Mesothelial cell of epicardium (in vitro differentiated cells): ENCODE data around the gene TXN2. TPM values are rescaled to one million over a fixed set of nuclear protein-coding genes. Genes with fewer than 3 reads are reported as not detected.
A peak's percentile ranks its signal among the peaks of the same experiment; 100 is the strongest.

Experiments used
- DNase-seq, 2 experiments: peaks; one replicate each; pipeline ENCODE4 v3.0.0; 2021; ENCODE audit warnings: low spot score in 2 of 2; ENCODE audit not compliant: unreplicated experiment in 2 of 2
- H3K27ac Mint-ChIP-seq: 2 replicates; pipeline ENCODE4 v1.8.0; 2021; ENCODE audit warnings: mixed read lengths
- H3K27me3 Mint-ChIP-seq: 2 replicates; pipeline ENCODE4 v1.8.0; 2021; ENCODE audit warnings: low read depth, mixed read lengths
- H3K36me3 Mint-ChIP-seq: 2 replicates; pipeline ENCODE4 v1.8.0; 2021; ENCODE audit warnings: mixed read lengths
- H3K4me1 Mint-ChIP-seq: 2 replicates; pipeline ENCODE4 v1.8.0; 2021; ENCODE audit warnings: mixed read lengths
- H3K4me3 Mint-ChIP-seq: 2 replicates; pipeline ENCODE4 v1.8.0; 2021; ENCODE audit warnings: mild to moderate bottlenecking, moderate library complexity, mixed read lengths
- H3K9me3 Mint-ChIP-seq: 2 replicates; pipeline ENCODE4 v1.8.0; 2021; ENCODE audit warnings: mixed read lengths
- total RNA-seq: library from RNA; stranded (reverse); gene quantifications from 3 replicates; pipeline ENCODE4 v1.2.1, GENCODE V29; 2021
- TF ChIP-seq, protein P1 (sequence below): fragments of 200-600 bp; sonication (generic); IDR thresholded peaks from one replicate; pipeline ENCODE4 v1.5.0; 2021; ENCODE audit warnings: antibody characterized with exemption; ENCODE audit not compliant: unreplicated experiment

TXN2 gene
- total RNA-seq, 1 donor from 2014 or later: 59.1 TPM

DNA sequence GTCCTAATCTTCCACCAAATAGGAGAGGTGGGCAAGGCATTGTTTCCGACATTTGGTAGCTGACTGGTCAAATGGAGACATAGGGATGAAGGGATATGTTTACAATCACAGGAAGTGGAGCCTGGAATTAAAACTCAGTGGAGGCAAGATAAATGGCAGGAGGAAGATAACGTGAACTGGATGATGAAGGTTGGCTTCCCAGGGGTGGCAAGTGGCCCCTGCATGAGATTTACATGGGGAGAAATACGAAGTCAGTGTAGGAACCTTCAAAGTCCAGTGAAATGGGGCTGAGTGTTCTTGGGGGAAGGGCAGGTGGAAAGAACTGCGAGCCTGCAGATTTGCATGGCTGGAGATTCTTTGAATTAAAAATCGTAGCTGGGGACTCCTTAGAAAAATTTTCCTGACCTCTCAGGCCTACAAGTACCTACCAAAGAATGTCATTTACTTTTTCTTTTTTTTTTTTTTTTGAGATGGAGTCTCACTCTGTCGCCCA is 26.1 kb upstream of the TXN2 start:
- peaks cover 26% of the 10 kb centered on the region for H3K36me3 Mint-ChIP-seq
- H3K4me3 Mint-ChIP-seq: peak overlapping the region; percentile 53
- no peak for DNase-seq
- H3K9me3 Mint-ChIP-seq: no peaks in the 10 kb centered on the region
- no peaks in the 10 kb centered on the region for H3K27me3 Mint-ChIP-seq
- TF ChIP-seq, protein P1, sequence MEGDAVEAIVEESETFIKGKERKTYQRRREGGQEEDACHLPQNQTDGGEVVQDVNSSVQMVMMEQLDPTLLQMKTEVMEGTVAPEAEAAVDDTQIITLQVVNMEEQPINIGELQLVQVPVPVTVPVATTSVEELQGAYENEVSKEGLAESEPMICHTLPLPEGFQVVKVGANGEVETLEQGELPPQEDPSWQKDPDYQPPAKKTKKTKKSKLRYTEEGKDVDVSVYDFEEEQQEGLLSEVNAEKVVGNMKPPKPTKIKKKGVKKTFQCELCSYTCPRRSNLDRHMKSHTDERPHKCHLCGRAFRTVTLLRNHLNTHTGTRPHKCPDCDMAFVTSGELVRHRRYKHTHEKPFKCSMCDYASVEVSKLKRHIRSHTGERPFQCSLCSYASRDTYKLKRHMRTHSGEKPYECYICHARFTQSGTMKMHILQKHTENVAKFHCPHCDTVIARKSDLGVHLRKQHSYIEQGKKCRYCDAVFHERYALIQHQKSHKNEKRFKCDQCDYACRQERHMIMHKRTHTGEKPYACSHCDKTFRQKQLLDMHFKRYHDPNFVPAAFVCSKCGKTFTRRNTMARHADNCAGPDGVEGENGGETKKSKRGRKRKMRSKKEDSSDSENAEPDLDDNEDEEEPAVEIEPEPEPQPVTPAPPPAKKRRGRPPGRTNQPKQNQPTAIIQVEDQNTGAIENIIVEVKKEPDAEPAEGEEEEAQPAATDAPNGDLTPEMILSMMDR: no peak
- H3K27ac Mint-ChIP-seq: no peak overlapping the region
- peaks cover 21% of the 10 kb centered on the region for H3K4me1 Mint-ChIP-seq

DNA sequence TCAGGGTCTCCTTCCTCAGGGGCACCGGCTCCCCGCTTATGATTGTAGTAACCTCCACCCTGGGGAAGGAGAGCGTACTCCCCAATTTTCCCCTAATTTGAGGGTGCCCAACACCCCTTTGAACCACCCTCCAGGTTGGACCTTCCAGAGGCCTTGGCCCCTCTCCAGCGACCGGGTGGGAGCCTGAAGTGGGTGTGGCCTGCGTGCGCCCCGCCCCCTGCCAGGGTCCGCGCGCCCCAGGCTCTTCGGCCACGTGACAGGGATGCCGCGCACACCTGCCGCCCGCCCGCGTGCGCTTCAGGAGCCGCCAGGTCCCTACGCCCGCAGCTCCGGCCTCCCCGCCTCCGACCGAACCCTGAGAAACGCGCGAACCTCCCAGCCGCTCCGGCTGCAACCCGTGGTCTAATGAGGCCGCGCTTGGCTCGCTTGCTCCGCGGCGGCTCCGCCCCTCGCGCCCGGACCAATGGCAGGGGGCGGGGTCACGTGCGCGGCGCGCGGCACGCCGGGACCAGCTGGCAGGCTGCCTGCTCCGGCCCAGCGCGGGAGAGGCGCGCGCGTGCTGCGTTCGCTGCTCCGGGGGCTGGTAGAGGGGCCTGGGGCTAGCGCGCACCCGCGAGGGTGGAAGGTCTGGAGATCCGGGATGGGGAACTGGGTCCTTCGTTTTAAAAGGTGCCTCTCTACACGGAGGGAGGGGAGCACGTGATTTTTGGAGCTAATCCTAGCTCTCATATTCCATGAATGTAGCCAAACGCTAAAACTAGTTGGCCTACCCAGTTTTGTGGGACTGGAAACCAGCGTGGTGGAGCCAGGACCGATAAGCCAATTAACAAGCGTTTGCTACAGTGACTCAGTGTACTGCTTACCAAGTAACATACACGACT is 25.4 kb upstream of the TXN2 start, which contains the start of gene FOXRED2:
FOXRED2 (minus strand) TSS at position 404 of the 881 bp plus-strand sequence. CDS start 618 bp downstream, outside the sequence.
- Mint-ChIP-seq H3K27ac (no peak within 1 kb of the TSS), H3K4me3 (peak within 1 kb of the TSS; percentile 56), H3K4me1 (peaks cover 21% of the 10 kb centered on the region), H3K36me3 (peaks cover 20% of the 10 kb centered on the region), H3K27me3 (no peaks in the 10 kb centered on the region), H3K9me3 (no peaks in the 10 kb centered on the region)
- peak; percentile 83 to 89 for DNase-seq
- TF ChIP-seq, protein P1: no peak

DNA sequence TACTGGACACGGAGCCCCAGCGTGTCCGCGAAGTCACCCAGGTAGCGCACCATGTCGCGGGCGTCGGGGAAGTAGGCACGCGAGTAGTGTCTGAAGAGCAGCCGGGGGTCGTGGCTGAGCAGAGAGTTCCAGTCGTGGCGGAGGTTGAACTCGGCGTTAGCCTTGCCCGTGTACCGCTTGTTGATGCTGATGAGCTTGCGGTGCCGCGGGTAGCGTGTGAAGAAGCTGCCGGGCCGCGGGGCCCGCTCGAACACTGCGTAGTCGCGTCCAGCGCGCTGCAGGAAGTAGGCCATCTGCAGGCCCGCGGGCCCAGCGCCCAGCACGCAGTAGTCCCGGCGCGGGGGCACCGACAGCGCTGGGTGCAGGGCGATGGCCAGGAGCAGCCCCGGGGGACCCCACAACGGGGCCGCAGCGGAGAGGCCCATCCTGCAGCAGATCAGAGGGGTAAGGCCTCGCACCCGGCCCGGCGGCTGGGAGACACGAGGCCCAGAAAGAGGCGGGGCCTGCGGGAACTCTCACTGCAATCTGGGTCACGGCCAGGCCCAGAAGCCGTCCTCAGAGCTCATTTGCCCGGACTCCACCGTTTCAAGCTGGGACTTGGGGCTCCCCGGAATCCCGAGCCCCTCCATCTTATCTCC is 24.7 kb upstream of the TXN2 start:
- Mint-ChIP-seq H3K27ac (no peak overlapping the region), H3K27me3 (no peaks in the 10 kb centered on the region), H3K4me1 (peaks cover 21% of the 10 kb centered on the region), H3K36me3 (peaks cover 17% of the 10 kb centered on the region), H3K4me3 (peak overlapping the region; percentile 56), H3K9me3 (no peaks in the 10 kb centered on the region)
- TF ChIP-seq, protein P1: no peak
- DNase-seq: no peak

DNA sequence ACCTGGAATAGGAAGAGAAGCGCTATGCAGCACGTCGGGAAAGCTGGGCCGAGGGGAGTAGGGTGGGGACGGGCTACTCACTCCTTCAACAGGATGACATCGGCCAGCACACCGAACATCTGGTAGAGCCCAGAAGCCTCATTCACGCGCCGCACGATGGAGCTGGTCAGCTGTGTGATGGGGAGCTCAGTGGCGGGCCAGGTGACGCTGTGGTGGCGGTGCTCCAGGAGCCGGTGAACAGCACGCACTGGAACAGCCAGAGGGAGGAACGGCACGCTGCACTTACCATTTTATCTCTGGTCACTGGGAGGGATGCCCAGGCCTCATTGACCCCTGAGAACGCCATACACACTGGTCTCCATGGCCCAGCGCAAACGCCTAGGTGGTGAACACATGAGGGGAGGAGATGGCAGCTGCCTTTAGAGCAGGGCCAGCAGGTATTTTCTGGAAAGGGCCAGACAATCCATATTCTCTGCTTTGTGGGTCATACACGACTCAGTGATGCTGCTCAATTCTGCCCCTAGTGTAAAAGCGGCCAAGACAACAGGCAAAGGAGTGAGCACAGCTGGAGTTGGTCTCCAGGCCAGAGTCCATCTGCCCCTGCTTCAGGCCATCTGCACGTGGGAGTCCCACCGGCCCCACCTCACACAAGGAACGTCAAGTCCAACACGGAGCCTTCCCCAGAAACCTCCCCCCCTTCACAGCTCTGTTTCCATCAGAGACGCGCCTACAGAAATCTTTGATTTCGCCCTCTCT is 16.6 kb upstream of the TXN2 start:
- Mint-ChIP-seq H3K27ac (no peak overlapping the region), H3K36me3 (peaks cover 20% of the 10 kb centered on the region), H3K9me3 (no peaks in the 10 kb centered on the region), H3K27me3 (no peaks in the 10 kb centered on the region), H3K4me1 (no peaks in the 10 kb centered on the region), H3K4me3 (no peak overlapping the region)
- TF ChIP-seq, protein P1: no peak
- no peak for DNase-seq

DNA sequence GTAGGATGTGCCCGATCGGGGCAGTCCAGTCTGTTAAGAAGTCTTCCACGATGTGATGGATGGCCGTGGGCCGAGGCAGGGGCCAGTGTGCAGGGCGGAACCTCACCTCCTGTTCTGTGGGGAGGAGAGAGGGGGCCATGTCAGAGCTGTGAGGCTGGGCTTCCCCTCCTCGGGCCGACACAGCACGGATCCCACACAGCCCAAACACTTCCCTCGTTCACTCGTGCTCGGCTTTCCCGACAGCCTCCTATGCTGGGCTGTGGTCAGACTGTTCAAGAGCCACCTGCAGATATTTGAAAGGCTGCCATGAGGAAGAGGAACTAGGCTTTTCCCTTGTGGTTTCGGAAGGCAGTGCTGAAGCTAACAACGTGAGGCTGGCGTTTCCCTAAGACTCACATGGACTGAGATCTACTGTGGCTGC is 12.3 kb upstream of the TXN2 start:
- Mint-ChIP-seq H3K4me3 (no peak overlapping the region), H3K36me3 (peaks cover 34% of the 10 kb centered on the region), H3K9me3 (no peaks in the 10 kb centered on the region)

More for the DNA sequence above, 12.3 kb upstream of the TXN2 start:
- H3K27ac Mint-ChIP-seq: no peak overlapping the region
- no peak for DNase-seq
- no peaks in the 10 kb centered on the region for H3K27me3 Mint-ChIP-seq
- TF ChIP-seq, protein P1: no peak
- H3K4me1 Mint-ChIP-seq: no peaks in the 10 kb centered on the region
